HG03460 (cell line): ENCODE measurements around the gene STK39.
A peak's percentile ranks its signal among the peaks of the same experiment; 100 is the strongest.

Experiments
- ATAC-seq: cut with Tn5 transposase; IDR thresholded peaks from one replicate; pipeline ENCODE4 v1.9.1; 2021; ENCODE audit not compliant: unreplicated experiment

Gene STK39

GRCh38 chr2:168058675-168059074 lies 188.7 kb downstream of the STK39 start:
- no peak for ATAC-seq

GRCh38 chr2:168056242-168056787 lies 191.1 kb downstream of the STK39 start:
- ATAC-seq: no peak

GRCh38 chr2:168054657-168055056 lies 192.7 kb downstream of the STK39 start:
- no peak for ATAC-seq

- no peak for ATAC-seq
These were observed 193.7 kb downstream of the STK39 start for GRCh38 chr2:168053676-168054075.

GRCh38 chr2:168052773-168053172 lies 194.6 kb downstream of the STK39 start:
- no peak for ATAC-seq

GRCh38 chr2:168050377-168050776 lies 197.0 kb downstream of the STK39 start:
- ATAC-seq: no peak

GRCh38 chr2:168049609-168050008 lies 197.8 kb downstream of the STK39 start:
- no peak for ATAC-seq

- no peak for ATAC-seq
These were observed 200.2 kb downstream of the STK39 start for GRCh38 chr2:168047091-168047690.

- no peak for ATAC-seq
These were observed 202.8 kb downstream of the STK39 start for GRCh38 chr2:168044579-168044978.

GRCh38 chr2:168044176-168044575 lies 203.2 kb downstream of the STK39 start:
- no peak for ATAC-seq

GRCh38 chr2:168042127-168042824 lies 205.1 kb downstream of the STK39 start:
- peak; percentile 96 for ATAC-seq

- no peak for ATAC-seq
These were observed 207.5 kb downstream of the STK39 start for GRCh38 chr2:168039881-168040280.

- no peak for ATAC-seq
These were observed 209.6 kb downstream of the STK39 start for GRCh38 chr2:168037778-168038177.

GRCh38 chr2:168035458-168035857 lies 211.9 kb downstream of the STK39 start:
- peak; percentile 33 for ATAC-seq

GRCh38 chr2:168034616-168035015 lies 212.8 kb downstream of the STK39 start:
- ATAC-seq: no peak

- no peak for ATAC-seq
These were observed 213.4 kb downstream of the STK39 start for GRCh38 chr2:168033966-168034365.

GRCh38 chr2:168032091-168032490 lies 215.3 kb downstream of the STK39 start:
- ATAC-seq: no peak

- peak; percentile 91 for ATAC-seq
These were observed 216.4 kb downstream of the STK39 start for GRCh38 chr2:168030862-168031624.

GRCh38 chr2:168029071-168029470 lies 218.3 kb downstream of the STK39 start:
- no peak for ATAC-seq

- ATAC-seq: no peak
These were observed 219.0 kb downstream of the STK39 start for GRCh38 chr2:168028362-168028761.

GRCh38 chr2:168025487-168026202 lies 221.8 kb downstream of the STK39 start:
- no peak for ATAC-seq
